ENCODE measurements around the gene MAP7D1.

GRCh38 chr1:36223996-36224536 is 68.1 kb downstream of the MAP7D1 start, which contains the start of gene THRAP3:
- TF ChIP-seq CTCF (IDR thresholded peaks at IDR 0.05; ENCODE audit: low read depth, low read length) (no peak), EZH2phosphoT487 (IDR thresholded peaks at IDR 0.05; ENCODE audit: low read depth) (no peak)

Measured in OCI-LY3 (cell line).